ENCODE measurements around the gene PDLIM5. TPM values are rescaled to one million over a fixed set of nuclear protein-coding genes. Genes with fewer than 3 reads are reported as not detected.

The PDLIM5 gene
- total RNA-seq, 1 donor from 2014 or later, result 137 TPM

DNA sequence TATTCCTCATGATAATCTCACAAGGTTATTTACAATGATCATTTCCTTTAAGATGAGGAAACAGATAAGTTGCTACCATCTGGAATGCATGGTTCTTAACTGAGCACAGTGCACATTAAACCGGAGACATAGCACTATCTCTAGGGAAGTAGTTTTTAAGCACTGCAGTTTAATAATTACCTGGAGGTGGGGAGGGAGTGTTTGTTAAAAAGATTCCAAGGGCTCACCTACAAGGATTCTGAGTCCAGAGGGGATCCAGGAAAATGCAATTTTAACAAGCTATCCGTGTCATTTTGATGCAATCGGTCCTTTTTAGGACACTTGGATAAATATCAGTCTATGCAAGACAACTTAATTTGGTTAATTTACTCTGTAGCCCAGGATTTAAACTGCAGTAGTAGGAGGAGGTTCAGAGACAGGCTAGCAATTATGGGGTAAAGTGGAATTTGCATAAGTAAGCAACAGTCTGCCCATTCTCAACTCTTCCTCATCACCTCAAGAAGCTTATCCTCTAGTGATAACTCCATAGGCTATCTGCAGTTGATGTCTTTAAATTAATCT is 2.8 kb upstream of the PDLIM5 start:
- H3K36me3 ChIP-seq, result no peaks in the 10 kb centered on the region
- H3K27ac ChIP-seq, result no peak overlapping the region
- TF ChIP-seq POLR2AphosphoS5 (IDR thresholded peaks at IDR 0.05; ENCODE audit: insufficient read depth in 1 of 2, low read depth in 1 of 2) (no peak), POLR2A (IDR thresholded peaks at IDR 0.05) (no peak)
- TF ChIP-seq, protein P1, sequence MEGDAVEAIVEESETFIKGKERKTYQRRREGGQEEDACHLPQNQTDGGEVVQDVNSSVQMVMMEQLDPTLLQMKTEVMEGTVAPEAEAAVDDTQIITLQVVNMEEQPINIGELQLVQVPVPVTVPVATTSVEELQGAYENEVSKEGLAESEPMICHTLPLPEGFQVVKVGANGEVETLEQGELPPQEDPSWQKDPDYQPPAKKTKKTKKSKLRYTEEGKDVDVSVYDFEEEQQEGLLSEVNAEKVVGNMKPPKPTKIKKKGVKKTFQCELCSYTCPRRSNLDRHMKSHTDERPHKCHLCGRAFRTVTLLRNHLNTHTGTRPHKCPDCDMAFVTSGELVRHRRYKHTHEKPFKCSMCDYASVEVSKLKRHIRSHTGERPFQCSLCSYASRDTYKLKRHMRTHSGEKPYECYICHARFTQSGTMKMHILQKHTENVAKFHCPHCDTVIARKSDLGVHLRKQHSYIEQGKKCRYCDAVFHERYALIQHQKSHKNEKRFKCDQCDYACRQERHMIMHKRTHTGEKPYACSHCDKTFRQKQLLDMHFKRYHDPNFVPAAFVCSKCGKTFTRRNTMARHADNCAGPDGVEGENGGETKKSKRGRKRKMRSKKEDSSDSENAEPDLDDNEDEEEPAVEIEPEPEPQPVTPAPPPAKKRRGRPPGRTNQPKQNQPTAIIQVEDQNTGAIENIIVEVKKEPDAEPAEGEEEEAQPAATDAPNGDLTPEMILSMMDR (IDR thresholded peaks at IDR 0.05), result no peak
- no peak overlapping the region for H3K4me3 ChIP-seq
- no peak for DNase-seq (ENCODE audit: extremely low spot score in 2 of 2)
- intact Hi-C loops (cut with DNase I), result no loop called here
- H3K9me3 ChIP-seq, result no peaks in the 10 kb centered on the region
- no peaks in the 10 kb centered on the region for H3K27me3 ChIP-seq
- H3K4me1 ChIP-seq, result peaks cover 10% of the 10 kb centered on the region

DNA sequence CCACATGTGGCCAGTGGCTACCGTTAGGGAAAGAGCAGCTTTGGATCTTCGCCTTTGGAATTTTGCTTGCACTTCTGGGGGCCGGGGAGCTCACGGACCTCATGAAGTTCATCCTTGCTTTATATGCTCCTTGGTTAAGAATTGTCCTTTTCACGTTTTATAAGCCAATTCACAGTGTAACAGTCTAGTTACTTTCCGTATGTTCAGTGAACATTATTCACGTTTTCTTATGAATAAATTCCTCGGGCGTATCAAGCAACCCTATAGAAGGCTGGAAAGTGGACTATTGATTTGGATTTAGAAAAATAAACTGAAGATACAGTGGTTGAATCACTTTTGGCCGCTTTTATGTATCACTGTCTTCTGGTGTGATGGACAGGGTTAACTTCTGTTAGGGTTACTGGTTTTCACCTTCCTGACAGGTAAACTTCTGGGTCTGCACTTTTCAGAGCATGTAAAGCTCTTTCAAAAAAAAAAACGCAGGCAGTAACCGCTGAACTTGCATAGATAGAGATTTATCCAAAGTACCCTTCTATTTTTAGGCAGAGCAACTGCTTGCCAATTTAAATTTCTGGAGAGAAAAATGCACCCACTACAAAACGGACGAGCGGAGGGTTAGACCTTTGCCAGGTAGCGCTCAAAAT is 569 bp upstream of the PDLIM5 start:
- H3K4me1 ChIP-seq, result peaks cover 14% of the 10 kb centered on the region
- intact Hi-C loops (cut with DNase I), result loop anchor here (10.0 kb wide), 2 partner anchors 74 to 114 kb away; no protein-coding TSS in a partner anchor
- peak overlapping the region; percentile 98 for H3K27ac ChIP-seq
- no peaks in the 10 kb centered on the region for H3K36me3 ChIP-seq
- no peak for DNase-seq (ENCODE audit: extremely low spot score in 2 of 2)
- H3K9me3 ChIP-seq, result no peaks in the 10 kb centered on the region
- H3K4me3 ChIP-seq, result peak overlapping the region; percentile 81 to 97
- no peaks in the 10 kb centered on the region for H3K27me3 ChIP-seq
- no peak for TF ChIP-seq POLR2A (IDR thresholded peaks at IDR 0.05)
- TF ChIP-seq, protein P1 (IDR thresholded peaks at IDR 0.05), result no peak
- TF ChIP-seq POLR2AphosphoS5 (IDR thresholded peaks at IDR 0.05; ENCODE audit: insufficient read depth in 1 of 2, low read depth in 1 of 2), result no peak

DNA sequence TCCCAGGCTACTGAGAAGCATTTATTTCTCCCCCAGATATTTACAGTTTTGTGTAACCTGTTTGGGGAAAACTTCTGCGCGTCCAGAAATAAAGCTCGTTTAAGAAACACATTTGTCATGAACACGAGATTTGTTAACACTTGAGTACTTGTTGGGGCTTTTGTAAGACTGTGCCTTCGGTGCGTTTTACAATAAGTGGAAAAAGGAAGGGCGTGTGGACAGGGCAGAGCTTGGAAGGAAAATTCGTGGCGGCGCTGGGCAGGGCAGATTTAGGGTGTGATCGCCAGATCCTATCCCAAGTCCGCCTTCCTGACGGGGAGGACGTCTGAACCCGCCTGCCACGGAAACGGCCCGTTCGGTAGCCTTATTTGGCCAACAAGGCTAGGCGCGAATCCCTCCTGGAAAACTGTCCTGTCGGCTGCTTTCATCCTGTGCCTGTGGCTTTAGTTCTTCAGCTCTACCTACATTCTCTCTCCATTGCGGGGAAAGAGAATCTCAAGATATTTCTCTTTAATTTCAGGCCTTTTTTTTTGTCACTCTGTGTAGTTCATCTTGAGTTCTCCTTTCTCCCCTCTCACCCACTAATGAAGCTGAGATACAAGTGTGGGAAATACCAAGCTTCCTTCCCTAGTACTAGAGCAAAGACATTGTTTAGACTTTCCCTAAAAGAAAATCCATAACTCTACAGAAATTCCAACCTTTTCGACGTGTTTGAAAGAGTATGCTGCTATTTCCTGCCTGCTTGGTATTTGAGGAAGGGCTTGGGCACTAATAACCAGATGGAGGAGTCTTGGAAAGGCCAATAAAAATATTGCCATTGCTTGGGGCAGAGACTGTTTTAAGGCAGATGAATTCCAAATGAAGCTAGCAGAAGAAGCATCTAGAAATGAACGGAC is 982 bp downstream of the PDLIM5 start:
- TF ChIP-seq, protein P1 (IDR thresholded peaks at IDR 0.05), result no peak
- TF ChIP-seq POLR2A (IDR thresholded peaks at IDR 0.05), result peak in 1 of 2 donors; percentile 46
- TF ChIP-seq POLR2AphosphoS5 (IDR thresholded peaks at IDR 0.05; ENCODE audit: insufficient read depth in 1 of 2, low read depth in 1 of 2), result peak; percentile 21 to 83
- DNase-seq (ENCODE audit: extremely low spot score in 2 of 2), result peak in 1 of 2 donors; percentile 91
- H3K4me3 ChIP-seq, result peak overlapping the region; percentile 81 to 97
- H3K36me3 ChIP-seq, result no peaks in the 10 kb centered on the region
- H3K27ac ChIP-seq, result peak overlapping the region; percentile 98
- H3K9me3 ChIP-seq, result no peaks in the 10 kb centered on the region
- H3K27me3 ChIP-seq, result no peaks in the 10 kb centered on the region
- H3K4me1 ChIP-seq, result peaks cover 22% of the 10 kb centered on the region
- intact Hi-C loops (cut with DNase I), result loop anchor here (10.0 kb wide), 2 partner anchors 72 to 112 kb away; no protein-coding TSS in a partner anchor

DNA sequence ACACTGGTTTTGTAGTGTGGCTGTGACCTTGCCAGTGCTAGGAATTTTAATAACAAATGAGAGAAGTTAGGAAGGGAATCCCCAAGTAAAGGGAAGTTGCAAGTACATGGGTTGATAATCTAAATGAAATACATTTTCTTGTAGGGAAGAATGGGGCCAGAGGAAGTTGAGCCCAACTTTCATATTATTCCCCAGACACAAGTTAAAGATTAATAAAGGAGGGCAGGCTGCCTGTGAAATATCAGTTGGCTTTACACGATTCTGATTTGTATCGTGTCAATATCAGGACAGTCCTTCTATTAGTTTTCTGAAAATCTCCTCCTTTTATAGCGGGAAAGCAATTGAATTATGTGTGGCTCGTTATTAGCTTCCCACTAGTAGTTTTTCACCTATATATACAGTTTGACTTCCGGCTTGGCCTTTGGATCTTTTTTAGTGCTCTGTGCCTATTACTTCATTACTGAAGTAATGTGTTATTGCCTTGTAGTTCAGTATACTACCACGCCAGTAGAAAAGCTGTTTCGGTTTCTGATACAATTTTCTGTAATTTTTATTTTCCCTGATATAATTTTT is 1.7 kb downstream of the PDLIM5 start:
- intact Hi-C loops (cut with DNase I), result loop anchor here (10.0 kb wide), 2 partner anchors 71 to 111 kb away; no protein-coding TSS in a partner anchor
- no peaks in the 10 kb centered on the region for H3K36me3 ChIP-seq
- H3K4me1 ChIP-seq, result peaks cover 28% of the 10 kb centered on the region
- TF ChIP-seq POLR2AphosphoS5 (IDR thresholded peaks at IDR 0.05; ENCODE audit: insufficient read depth in 1 of 2, low read depth in 1 of 2) (no peak), POLR2A (IDR thresholded peaks at IDR 0.05) (no peak)
- TF ChIP-seq, protein P1 (IDR thresholded peaks at IDR 0.05), result no peak
- no peak for DNase-seq (ENCODE audit: extremely low spot score in 2 of 2)
- peak overlapping the region; percentile 81 to 97 for H3K4me3 ChIP-seq
- H3K9me3 ChIP-seq, result no peaks in the 10 kb centered on the region
- peak overlapping the region; percentile 98 for H3K27ac ChIP-seq
- no peaks in the 10 kb centered on the region for H3K27me3 ChIP-seq

All from vagina (tissue), 2 donors.